ENCODE results near the gene EGLN1. TPM values are rescaled to one million over a fixed set of nuclear protein-coding genes. Genes with fewer than 3 reads are reported as not detected.

EGLN1 gene
- total and polyA plus RNA-seq, 2 of the 8 experiments (the other 6 are each of a cell fraction or from before 2014, with no cell fraction given) = 4.0 to 6.4 TPM

DNA sequence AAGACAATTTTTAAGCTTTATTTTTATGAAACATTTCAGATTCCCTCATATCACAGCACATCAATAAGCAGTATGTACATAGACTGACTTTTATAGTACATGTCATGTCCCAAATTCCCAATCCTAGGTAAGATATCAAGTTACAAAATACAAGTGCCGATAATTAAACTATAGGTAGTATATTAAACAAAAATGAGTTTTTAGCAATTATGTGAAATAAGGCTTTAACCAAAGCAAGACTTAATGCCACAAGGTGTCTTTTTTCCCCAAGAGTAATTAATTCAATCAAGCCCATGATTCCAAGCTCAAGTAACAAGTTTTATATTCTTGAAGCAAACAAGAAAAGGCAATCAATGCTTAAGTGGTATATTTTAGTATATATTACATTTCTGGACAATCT lies 89.3 kb downstream of the EGLN1 start (continued):
- TF ChIP-seq, protein P1, sequence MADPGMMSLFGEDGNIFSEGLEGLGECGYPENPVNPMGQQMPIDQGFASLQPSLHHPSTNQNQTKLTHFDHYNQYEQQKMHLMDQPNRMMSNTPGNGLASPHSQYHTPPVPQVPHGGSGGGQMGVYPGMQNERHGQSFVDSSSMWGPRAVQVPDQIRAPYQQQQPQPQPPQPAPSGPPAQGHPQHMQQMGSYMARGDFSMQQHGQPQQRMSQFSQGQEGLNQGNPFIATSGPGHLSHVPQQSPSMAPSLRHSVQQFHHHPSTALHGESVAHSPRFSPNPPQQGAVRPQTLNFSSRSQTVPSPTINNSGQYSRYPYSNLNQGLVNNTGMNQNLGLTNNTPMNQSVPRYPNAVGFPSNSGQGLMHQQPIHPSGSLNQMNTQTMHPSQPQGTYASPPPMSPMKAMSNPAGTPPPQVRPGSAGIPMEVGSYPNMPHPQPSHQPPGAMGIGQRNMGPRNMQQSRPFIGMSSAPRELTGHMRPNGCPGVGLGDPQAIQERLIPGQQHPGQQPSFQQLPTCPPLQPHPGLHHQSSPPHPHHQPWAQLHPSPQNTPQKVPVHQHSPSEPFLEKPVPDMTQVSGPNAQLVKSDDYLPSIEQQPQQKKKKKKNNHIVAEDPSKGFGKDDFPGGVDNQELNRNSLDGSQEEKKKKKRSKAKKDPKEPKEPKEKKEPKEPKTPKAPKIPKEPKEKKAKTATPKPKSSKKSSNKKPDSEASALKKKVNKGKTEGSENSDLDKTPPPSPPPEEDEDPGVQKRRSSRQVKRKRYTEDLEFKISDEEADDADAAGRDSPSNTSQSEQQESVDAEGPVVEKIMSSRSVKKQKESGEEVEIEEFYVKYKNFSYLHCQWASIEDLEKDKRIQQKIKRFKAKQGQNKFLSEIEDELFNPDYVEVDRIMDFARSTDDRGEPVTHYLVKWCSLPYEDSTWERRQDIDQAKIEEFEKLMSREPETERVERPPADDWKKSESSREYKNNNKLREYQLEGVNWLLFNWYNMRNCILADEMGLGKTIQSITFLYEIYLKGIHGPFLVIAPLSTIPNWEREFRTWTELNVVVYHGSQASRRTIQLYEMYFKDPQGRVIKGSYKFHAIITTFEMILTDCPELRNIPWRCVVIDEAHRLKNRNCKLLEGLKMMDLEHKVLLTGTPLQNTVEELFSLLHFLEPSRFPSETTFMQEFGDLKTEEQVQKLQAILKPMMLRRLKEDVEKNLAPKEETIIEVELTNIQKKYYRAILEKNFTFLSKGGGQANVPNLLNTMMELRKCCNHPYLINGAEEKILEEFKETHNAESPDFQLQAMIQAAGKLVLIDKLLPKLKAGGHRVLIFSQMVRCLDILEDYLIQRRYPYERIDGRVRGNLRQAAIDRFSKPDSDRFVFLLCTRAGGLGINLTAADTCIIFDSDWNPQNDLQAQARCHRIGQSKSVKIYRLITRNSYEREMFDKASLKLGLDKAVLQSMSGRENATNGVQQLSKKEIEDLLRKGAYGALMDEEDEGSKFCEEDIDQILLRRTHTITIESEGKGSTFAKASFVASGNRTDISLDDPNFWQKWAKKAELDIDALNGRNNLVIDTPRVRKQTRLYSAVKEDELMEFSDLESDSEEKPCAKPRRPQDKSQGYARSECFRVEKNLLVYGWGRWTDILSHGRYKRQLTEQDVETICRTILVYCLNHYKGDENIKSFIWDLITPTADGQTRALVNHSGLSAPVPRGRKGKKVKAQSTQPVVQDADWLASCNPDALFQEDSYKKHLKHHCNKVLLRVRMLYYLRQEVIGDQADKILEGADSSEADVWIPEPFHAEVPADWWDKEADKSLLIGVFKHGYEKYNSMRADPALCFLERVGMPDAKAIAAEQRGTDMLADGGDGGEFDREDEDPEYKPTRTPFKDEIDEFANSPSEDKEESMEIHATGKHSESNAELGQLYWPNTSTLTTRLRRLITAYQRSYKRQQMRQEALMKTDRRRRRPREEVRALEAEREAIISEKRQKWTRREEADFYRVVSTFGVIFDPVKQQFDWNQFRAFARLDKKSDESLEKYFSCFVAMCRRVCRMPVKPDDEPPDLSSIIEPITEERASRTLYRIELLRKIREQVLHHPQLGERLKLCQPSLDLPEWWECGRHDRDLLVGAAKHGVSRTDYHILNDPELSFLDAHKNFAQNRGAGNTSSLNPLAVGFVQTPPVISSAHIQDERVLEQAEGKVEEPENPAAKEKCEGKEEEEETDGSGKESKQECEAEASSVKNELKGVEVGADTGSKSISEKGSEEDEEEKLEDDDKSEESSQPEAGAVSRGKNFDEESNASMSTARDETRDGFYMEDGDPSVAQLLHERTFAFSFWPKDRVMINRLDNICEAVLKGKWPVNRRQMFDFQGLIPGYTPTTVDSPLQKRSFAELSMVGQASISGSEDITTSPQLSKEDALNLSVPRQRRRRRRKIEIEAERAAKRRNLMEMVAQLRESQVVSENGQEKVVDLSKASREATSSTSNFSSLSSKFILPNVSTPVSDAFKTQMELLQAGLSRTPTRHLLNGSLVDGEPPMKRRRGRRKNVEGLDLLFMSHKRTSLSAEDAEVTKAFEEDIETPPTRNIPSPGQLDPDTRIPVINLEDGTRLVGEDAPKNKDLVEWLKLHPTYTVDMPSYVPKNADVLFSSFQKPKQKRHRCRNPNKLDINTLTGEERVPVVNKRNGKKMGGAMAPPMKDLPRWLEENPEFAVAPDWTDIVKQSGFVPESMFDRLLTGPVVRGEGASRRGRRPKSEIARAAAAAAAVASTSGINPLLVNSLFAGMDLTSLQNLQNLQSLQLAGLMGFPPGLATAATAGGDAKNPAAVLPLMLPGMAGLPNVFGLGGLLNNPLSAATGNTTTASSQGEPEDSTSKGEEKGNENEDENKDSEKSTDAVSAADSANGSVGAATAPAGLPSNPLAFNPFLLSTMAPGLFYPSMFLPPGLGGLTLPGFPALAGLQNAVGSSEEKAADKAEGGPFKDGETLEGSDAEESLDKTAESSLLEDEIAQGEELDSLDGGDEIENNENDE (IDR thresholded peaks at IDR 0.05; ENCODE audit: insufficient replicate concordance, low read length) = no peak
- TF ChIP-seq POU5F1 (IDR thresholded peaks at IDR 0.05; ENCODE audit: low read depth, low read length) = no peak
- no peak for TF ChIP-seq NANOG (IDR thresholded peaks at IDR 0.05; ENCODE audit: insufficient read depth, low read depth, low read length, poor library complexity, severe bottlenecking)
- TF ChIP-seq CREB1 (IDR thresholded peaks at IDR 0.05) = no peak
- TF ChIP-seq SUZ12 (IDR thresholded peaks at IDR 0.05; ENCODE audit: low read length) = no peak
- TF ChIP-seq CHD2 (IDR thresholded peaks at IDR 0.05; ENCODE audit: low read length) = no peak
- no peak for TF ChIP-seq EGR1 (IDR thresholded peaks at IDR 0.05; ENCODE audit: borderline replicate concordance, low read depth, low read length)
- TF ChIP-seq JUND (IDR thresholded peaks at IDR 0.05; ENCODE audit: low read length) = no peak
- TF ChIP-seq, protein P2, sequence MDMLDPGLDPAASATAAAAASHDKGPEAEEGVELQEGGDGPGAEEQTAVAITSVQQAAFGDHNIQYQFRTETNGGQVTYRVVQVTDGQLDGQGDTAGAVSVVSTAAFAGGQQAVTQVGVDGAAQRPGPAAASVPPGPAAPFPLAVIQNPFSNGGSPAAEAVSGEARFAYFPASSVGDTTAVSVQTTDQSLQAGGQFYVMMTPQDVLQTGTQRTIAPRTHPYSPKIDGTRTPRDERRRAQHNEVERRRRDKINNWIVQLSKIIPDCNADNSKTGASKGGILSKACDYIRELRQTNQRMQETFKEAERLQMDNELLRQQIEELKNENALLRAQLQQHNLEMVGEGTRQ (IDR thresholded peaks at IDR 0.05; ENCODE audit: low read length) = no peak
- TF ChIP-seq FOSL1 (IDR thresholded peaks at IDR 0.05; ENCODE audit: insufficient read depth, low read depth, low read length) = no peak
- no peak for TF ChIP-seq YY1 (IDR thresholded peaks at IDR 0.05; ENCODE audit: low read depth, low read length)
- TF ChIP-seq NRF1 (IDR thresholded peaks at IDR 0.05; ENCODE audit: low read depth, low read length) = no peak

Measured in H1 (cell line).